ENCODE data around the gene TBXA2R. TPM values are rescaled to one million over a fixed set of nuclear protein-coding genes. Genes with fewer than 3 reads are reported as not detected.

Gene TBXA2R
- total and polyA plus RNA-seq, 2 experiments from 2014 or later = 0.42 to 0.73 TPM

DNA sequence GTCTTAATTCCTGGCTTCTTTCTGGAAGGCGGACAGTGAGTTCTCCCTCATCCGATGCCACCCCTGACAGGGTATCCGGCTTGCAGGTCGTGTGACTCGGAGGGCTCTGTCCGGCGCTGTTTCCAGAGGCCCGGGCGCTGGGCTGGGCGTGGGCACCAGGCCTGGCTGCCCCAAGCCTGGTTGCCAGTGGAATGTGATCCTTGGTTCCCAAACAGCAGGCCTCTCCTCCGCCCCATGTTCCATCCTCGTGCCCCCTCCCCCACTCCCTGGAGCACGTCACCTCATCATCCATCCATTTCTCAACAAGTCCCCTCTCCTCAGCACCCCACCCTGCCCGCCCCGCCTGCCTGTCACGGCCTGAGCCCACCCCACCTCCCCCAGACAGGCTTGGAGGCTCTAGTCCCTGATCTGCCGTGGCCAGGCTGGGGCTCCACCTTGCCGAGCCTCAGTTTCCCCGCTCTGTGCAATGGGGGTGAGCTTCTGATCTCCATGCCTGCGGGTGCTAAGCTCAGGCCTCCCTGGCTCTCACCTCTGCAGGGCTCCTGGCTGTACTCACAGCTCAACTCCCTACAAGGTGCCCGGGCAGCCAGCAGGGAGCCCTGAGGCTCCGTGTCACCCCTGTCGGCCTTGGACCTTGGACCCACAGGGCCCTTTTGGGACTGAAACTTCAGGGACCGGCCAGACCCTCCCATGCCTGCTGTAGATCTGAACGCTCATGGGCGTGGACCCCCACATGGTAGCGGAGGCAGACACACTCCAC is 2.3 kb downstream of the TBXA2R start (continued):
- TF ChIP-seq, protein P1, sequence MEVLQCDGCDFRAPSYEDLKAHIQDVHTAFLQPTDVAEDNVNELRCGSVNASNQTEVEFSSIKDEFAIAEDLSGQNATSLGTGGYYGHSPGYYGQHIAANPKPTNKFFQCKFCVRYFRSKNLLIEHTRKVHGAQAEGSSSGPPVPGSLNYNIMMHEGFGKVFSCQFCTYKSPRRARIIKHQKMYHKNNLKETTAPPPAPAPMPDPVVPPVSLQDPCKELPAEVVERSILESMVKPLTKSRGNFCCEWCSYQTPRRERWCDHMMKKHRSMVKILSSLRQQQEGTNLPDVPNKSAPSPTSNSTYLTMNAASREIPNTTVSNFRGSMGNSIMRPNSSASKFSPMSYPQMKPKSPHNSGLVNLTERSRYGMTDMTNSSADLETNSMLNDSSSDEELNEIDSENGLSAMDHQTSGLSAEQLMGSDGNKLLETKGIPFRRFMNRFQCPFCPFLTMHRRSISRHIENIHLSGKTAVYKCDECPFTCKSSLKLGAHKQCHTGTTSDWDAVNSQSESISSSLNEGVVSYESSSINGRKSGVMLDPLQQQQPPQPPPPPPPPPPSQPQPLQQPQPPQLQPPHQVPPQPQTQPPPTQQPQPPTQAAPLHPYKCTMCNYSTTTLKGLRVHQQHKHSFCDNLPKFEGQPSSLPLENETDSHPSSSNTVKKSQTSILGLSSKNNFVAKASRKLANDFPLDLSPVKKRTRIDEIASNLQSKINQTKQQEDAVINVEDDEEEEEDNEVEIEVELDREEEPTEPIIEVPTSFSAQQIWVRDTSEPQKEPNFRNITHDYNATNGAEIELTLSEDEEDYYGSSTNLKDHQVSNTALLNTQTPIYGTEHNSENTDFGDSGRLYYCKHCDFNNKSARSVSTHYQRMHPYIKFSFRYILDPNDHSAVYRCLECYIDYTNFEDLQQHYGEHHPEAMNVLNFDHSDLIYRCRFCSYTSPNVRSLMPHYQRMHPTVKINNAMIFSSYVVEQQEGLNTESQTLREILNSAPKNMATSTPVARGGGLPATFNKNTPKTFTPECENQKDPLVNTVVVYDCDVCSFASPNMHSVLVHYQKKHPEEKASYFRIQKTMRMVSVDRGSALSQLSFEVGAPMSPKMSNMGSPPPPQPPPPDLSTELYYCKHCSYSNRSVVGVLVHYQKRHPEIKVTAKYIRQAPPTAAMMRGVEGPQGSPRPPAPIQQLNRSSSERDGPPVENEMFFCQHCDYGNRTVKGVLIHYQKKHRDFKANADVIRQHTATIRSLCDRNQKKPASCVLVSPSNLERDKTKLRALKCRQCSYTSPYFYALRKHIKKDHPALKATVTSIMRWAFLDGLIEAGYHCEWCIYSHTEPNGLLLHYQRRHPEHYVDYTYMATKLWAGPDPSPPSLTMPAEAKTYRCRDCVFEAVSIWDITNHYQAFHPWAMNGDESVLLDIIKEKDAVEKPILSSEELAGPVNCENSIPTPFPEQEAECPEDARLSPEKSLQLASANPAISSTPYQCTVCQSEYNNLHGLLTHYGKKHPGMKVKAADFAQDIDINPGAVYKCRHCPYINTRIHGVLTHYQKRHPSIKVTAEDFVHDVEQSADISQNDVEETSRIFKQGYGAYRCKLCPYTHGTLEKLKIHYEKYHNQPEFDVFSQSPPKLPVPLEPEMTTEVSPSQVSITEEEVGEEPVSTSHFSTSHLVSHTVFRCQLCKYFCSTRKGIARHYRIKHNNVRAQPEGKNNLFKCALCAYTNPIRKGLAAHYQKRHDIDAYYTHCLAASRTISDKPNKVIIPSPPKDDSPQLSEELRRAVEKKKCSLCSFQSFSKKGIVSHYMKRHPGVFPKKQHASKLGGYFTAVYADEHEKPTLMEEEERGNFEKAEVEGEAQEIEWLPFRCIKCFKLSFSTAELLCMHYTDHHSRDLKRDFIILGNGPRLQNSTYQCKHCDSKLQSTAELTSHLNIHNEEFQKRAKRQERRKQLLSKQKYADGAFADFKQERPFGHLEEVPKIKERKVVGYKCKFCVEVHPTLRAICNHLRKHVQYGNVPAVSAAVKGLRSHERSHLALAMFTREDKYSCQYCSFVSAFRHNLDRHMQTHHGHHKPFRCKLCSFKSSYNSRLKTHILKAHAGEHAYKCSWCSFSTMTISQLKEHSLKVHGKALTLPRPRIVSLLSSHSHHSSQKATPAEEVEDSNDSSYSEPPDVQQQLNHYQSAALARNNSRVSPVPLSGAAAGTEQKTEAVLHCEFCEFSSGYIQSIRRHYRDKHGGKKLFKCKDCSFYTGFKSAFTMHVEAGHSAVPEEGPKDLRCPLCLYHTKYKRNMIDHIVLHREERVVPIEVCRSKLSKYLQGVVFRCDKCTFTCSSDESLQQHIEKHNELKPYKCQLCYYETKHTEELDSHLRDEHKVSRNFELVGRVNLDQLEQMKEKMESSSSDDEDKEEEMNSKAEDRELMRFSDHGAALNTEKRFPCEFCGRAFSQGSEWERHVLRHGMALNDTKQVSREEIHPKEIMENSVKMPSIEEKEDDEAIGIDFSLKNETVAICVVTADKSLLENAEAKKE (CRISPR knock-in tag; IDR thresholded peaks at IDR 0.05) = no peak
- TF ChIP-seq EZH2phosphoT487 (IDR thresholded peaks at IDR 0.05; ENCODE audit: unreplicated experiment) (no peak), NANOG (IDR thresholded peaks at IDR 0.05; ENCODE audit: borderline replicate concordance) (no peak)

GRCh38 chr19:3603121-3603811 is 3.4 kb downstream of the TBXA2R start:
- H3K36me3 Mint-ChIP-seq (ENCODE audit: low read depth) = no peaks in the 10 kb centered on the region
- ATAC-seq (no peak), DNase-seq (ENCODE audit: low spot score) (no peak)
- peaks cover 10% of the 10 kb centered on the region for H3K27me3 Mint-ChIP-seq (ENCODE audit: insufficient read depth, low read depth, poor library complexity)
- H3K4me1 Mint-ChIP-seq = peaks cover 10% of the 10 kb centered on the region
- H2AFZ ChIP-seq = no peak overlapping the region
- H3K4me3 Mint-ChIP-seq = no peak overlapping the region
- peaks cover 10% of the 10 kb centered on the region for H3K4me1 ChIP-seq (ENCODE audit: insufficient read depth)
- H3K27ac ChIP-seq (ENCODE audit: low read depth) = no peak overlapping the region
- H4K20me1 ChIP-seq (replicated peaks; ENCODE audit: insufficient read depth) = no peaks in the 10 kb centered on the region
- no peaks in the 10 kb centered on the region for H3K9me3 Mint-ChIP-seq
- H3K27ac Mint-ChIP-seq = no peak overlapping the region
- no peaks in the 10 kb centered on the region for H3K79me2 ChIP-seq (replicated peaks; ENCODE audit: insufficient read depth)
- TF ChIP-seq, protein P2, sequence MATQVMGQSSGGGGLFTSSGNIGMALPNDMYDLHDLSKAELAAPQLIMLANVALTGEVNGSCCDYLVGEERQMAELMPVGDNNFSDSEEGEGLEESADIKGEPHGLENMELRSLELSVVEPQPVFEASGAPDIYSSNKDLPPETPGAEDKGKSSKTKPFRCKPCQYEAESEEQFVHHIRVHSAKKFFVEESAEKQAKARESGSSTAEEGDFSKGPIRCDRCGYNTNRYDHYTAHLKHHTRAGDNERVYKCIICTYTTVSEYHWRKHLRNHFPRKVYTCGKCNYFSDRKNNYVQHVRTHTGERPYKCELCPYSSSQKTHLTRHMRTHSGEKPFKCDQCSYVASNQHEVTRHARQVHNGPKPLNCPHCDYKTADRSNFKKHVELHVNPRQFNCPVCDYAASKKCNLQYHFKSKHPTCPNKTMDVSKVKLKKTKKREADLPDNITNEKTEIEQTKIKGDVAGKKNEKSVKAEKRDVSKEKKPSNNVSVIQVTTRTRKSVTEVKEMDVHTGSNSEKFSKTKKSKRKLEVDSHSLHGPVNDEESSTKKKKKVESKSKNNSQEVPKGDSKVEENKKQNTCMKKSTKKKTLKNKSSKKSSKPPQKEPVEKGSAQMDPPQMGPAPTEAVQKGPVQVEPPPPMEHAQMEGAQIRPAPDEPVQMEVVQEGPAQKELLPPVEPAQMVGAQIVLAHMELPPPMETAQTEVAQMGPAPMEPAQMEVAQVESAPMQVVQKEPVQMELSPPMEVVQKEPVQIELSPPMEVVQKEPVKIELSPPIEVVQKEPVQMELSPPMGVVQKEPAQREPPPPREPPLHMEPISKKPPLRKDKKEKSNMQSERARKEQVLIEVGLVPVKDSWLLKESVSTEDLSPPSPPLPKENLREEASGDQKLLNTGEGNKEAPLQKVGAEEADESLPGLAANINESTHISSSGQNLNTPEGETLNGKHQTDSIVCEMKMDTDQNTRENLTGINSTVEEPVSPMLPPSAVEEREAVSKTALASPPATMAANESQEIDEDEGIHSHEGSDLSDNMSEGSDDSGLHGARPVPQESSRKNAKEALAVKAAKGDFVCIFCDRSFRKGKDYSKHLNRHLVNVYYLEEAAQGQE (IDR thresholded peaks at IDR 0.05; ENCODE audit: unreplicated experiment) = no peak
- no peaks in the 10 kb centered on the region for H3K36me3 ChIP-seq (ENCODE audit: insufficient read depth)
- H3K4me2 ChIP-seq = no peak overlapping the region
- no peak overlapping the region for H3K4me3 ChIP-seq
- peaks cover 11% of the 10 kb centered on the region for H3K27me3 ChIP-seq (ENCODE audit: insufficient read depth)
- H3F3A ChIP-seq (replicated peaks; ENCODE audit: low read depth) = peaks cover 4% of the 10 kb centered on the region; the same call in 1 of the 2 replicates
- H3K9me2 ChIP-seq (ENCODE audit: insufficient read depth) = no peaks in the 10 kb centered on the region

Measured in GM23338 (cell line).